GM18498 (cell line): ENCODE results near the gene AUP1.
A peak's percentile ranks its signal among the peaks of the same experiment; 100 is the strongest.

Source experiments
- ATAC-seq: cut with Tn5 transposase; IDR thresholded peaks from one replicate; pipeline ENCODE4 v1.9.1; 2021; ENCODE audit warnings: mild to moderate bottlenecking, moderate library complexity; ENCODE audit not compliant: unreplicated experiment

Gene AUP1

DNA sequence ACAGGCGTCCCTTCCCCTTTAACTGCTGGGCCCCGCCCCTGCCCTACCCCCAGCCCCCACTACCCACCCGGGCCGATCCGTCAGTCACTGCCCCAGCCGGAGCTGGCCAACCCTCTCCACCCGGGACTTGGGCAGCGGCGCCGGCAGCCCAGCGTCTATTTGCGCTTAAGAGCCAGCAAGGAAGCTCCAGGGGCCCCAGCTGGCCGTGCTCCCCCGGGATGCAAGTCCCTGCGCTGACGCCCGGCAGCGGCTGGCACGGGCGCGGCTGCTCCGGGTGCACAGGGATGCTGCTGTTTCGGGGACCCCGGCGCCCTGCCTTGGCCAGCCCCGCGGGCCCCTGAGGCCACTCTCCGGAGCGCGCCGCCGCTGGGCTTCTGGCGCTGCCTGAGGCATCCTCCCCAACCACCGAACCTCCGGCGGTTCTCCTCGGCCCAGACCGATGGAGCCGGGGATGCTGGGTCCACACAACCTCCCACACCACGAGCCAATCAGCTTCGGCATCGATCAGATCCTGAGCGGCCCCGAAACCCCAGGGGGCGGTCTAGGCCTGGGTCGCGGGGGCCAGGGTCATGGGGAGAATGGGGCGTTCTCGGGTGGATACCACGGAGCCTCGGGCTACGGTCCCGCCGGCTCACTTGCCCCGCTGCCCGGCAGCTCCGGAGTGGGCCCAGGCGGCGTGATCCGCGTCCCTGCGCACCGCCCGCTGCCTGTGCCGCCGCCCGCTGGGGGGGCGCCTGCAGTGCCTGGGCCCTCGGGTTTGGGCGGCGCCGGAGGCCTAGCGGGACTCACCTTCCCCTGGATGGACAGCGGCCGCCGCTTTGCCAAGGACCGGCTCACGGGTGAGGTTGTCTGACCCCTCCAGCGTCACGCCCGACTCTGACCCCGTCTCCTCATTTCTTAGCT is 14.9 kb downstream of the AUP1 start, which contains the start of gene TLX2:
Gene TLX2, plus strand, starts transcription at position 83 of the 903 bp plus-strand sequence. Its CDS starts 357 bp downstream, at position 440.
- ATAC-seq: no peak

DNA sequence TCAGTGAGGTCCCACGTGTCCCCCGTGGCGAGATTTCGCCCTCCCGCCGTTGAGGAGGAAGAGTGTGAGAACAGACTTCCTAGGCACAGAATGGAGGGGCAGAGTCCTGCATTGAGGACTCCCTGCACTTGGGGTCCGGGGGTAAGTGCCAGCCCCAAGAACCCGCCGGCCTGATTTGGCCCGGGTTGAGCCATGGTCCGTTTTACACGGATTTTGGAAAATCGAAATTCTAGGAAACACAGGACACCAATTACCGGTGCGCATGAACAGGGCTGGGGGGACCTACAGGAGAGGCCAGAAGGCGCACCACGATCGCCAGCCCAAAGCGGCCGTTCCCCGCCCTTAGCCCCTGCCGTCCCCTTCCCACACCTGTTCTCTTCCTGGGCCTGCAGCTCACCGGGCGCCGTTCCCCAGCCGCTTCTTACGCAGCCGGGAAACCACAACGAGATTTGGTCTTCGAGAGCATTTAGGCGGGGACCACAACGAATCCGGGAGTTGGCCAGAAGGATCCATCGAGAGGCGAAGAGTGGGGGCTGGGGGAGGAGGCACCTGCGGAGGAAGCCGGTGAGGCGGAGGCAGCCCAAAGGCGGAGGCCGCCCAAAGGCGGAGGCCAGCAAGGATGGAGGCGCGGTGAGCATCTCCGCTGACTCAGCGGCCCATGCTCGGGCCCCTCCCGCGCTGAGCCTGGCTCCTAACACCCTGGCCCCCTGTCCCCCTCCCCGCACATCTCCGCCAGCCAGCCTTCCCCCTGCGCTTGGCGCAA is 15.7 kb downstream of the AUP1 start:
- no peak for ATAC-seq

DNA sequence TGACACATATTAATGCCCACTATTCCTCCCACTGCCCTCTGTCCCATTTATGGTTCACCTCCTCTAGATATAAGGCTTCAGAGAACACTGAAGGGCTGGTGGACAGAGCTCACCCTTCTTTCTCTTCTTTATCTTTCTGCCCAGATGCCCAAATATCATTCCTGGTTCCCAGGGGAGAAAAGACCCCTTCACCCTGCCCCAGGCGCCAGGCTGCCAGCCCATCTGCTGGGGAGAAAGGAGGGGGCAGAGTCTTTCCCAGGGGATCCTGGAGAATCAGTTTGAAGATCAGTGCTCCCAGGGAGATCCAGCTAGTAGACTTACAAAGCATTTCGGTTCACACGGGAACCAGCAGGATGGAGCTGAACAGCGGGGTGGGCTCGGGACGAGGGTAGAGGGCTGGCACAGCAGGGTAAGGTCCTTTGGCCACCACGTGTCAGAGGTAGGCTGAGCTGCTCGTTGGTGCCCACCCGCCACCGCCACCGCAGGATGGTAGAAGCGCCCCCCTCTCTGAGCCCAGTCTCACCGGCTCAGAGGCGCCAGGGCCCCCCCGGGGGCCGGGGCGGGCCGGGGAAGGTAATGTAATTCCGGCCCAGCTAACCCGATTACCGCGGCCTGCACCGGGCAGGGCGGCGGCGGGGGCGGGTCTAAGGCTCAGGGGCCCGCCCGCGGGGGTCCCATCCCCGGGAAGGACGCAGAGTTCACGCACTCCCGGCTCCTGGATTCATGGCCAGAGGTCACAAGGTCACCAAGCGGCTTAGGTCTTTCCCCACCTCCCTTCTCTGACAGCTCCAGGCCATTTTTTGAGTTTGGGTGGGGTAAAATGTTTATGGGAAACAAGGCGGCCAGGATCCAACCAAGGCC is 16.5 kb downstream of the AUP1 start:
- no peak for ATAC-seq

DNA sequence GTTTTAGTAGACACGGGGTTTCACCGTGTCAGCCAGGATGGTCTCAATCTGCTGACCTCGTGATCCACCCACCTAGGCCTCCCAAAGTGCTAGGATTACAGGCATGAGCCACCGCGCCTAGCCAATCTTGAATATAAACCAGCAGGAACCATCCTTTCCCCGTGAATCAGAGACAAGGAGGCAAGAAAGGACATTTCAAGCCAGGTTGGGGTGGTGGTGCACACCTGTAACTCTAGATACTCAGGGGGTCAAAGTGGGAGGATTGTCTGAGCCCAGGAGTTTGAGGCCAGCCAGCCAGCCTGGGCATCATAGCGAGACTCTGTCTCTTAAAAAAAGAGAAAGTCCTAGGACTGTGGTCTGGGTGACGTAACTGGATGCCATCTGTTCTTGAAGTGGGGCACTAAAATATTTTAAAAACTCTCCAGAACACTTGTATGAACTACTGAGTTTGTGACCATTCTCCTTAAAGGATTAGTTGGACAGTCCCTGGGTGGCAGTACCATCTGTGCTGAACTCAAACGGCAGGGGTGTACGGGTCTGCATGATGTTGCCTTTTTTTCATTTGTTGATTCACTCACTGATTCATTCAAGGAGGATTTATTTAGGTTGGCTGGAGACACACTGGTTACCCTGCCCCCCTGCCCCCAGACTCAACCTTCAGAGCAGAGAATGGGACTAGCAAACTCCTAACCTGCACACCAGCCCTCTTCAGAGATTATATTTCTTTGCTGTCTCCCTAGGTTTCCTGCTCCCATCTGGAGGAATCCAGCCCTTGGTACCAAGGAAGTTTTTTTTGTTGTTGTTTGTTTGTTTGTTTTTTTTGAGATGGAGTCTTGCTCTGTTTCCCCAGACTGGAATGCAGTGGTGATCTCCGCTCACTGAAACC is 18.2 kb downstream of the AUP1 start:
- no peak for ATAC-seq

DNA sequence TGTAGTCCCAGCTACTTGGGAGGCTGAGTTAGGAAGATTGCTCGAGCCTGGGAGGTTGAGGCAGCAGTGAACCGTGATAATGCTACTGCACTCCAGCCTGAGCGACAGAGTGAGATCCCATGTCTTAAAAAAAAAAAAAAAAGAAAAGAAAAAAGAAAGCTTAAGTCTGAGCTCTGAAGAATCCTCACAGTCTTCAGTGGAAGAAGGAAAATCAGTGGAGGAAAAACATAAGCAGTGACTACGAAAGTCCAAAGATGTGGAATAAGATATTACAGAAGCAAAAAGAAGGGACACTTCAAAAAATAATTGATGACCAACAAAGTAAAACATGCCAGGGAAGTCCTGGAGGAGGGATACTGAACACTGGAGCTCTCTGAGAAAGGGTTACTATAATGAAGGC is 19.2 kb downstream of the AUP1 start:
- ATAC-seq: no peak

DNA sequence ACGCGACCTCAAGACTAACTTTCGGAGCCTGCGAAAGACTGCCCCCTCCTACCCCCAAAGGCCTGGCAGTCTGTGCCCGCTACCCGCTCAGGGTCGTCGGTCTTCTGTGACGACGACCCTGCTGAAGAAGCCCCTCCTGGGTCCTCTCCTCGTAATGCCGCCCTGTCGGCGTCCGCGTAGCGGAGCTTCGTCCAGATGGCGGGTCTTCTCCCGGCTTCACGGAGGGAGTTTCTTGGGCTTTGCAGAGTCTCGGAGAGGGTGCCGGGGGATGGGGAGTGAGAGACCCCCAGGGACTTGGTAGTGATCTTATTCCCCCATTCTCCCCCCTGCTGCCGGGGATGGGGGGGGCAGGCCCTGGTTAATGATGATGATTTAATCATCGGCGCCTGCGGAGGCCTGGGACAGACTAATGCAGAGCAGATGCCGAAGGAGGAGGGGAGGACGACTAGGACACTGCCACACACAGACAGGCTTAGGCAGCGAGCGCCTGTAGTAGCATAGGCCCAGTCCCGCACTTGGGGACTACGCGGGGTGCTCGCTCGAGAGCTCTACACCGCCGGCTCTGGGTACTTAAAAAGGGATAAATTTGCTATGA is 21.5 kb downstream of the AUP1 start:
- ATAC-seq: peak; percentile 12

DNA sequence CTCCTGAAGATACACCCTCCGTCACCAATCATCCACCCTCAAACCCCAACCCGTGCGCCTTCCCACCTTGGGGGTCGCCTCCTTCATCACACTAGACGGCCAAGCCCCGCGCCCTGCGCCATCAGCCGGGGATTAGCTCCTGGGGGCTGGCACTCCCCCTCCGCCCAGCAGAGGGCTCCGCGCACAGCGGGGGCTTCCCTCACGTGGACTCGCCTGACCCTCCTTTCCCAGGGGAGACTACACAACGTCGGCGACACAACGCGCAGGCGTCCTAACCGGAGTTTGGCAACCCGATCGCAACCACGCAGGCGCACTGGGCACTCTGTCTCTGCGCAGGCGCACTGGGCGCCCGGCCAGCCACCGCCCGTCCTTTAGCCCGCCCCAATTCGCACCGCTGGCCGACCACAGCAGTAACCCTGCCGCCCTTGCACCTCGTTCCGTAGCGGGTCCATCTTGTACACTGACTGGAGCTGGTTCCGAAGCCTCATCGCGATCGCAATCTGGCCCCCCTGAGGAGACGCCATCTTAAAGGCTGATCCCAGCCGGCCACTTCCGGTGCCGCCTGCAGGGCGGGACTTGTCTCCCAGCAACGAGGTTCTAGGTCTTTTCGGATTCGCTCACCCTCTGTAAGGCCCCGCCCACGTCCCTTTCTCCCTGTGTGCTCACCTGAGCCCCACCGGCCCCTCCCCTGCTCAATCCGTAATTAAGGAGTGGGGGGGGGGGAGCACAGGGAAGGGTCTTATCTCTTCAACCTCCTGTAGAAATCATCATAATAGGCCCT is 22.2 kb downstream of the AUP1 start, which contains the start of gene PCGF1:
Gene PCGF1, minus strand, starts transcription at position 551 of the 781 bp plus-strand sequence. Its CDS starts 27 bp downstream, at position 524.
- ATAC-seq: peak; percentile 85

DNA sequence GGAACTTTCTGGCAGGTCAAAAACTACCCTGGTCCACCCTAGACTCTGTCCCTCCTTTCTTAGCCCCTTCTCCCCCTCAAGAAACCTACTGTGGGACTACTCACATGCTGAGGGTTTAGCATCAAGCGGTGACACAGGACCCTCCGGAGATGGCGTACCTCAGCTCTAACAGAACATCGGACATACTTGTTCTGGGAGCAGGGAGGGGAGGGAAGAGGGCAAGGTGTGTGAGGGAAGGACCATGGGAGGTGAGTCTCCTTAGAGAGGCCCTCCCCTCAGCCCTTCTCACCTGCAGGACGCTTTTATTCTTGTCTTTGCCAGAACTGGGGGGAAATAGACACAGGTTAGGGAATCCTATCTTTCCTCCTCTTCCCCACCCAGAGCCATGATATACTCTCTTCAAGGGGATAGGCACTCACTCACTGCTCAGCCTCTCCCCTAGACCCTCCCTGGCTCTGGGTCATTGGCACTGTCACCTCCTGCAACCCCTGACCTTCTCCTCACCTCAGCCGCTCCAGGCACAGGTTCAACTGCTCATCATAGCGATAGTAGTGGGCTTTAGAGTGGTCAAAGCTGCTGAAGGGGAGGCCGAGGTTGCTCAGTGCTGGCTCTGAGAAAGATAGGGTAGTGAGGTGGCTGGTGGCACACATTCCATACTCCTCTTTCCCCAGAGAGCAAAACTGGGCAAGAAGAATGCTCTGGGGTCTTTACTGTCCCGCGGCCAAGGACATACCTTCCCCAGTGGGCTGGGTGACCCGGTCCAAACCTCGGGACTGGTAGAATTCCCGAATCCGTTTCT is 23.9 kb downstream of the AUP1 start:
- ATAC-seq: no peak

DNA sequence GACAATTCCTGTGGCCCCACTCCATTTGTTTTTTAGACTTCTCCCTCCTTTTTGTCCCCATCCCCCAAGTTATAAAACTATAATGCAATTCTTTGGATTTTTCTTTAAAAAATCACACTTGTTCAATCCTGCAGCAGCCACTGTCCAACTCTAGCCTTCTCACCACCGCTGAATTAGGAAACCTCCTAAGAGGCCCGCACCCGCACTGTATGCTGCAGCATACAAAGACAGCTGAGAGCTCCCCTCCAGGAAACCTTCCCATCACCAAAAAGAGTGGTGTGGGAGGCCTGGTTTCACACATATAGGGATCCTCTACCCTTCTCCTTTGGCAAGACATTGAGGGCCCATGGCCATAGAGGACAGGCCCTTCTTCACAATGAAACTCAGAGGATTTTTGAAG is 24.9 kb downstream of the AUP1 start:
- no peak for ATAC-seq

DNA sequence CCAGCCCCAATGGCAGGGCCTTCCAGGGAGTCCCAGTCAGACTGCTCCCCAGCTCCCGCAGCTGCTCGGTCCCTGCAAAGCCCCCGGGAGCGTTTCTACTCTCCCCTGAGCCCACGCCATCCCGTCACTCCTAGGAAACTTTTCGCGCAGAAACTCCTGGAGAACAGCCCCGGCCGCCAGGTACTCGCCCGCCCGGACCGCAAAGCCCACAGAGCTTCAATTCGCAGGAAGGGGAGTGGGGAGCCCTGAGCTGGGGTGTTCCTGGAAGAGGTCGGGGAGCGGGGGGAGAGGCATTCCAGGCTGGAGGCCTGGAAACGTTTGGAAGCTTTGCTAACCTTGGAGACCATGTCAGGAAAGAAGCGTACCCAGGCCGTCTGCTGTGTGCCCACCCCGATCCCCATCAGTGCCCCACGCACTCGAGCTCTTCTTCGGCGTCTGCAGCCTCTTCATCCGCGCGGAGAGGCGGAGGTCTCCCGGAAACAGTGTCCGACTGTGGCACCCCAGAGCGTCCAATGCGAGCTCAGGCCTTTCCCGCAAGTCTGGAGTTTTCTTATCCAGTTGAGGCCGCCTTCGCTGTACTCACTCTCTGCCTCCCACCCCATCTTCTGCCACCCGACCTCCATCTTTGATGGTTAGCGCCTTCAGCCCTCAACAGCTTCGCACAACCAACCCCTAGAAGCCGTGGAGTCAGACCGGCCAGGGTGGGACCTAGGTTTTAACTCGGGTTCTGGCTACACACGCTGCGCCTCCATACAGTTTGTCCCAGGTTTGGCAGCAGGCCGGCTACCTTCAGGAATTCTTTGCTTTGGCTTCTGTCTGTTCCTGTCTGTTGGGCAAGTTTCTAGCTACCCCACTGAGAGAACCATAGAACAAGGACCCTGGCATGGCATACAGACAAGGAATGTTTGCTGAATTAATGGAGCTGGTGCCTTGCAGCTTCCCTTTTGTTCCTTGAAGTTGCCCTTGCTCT is 25.7 kb downstream of the AUP1 start:
- ATAC-seq: no peak

DNA sequence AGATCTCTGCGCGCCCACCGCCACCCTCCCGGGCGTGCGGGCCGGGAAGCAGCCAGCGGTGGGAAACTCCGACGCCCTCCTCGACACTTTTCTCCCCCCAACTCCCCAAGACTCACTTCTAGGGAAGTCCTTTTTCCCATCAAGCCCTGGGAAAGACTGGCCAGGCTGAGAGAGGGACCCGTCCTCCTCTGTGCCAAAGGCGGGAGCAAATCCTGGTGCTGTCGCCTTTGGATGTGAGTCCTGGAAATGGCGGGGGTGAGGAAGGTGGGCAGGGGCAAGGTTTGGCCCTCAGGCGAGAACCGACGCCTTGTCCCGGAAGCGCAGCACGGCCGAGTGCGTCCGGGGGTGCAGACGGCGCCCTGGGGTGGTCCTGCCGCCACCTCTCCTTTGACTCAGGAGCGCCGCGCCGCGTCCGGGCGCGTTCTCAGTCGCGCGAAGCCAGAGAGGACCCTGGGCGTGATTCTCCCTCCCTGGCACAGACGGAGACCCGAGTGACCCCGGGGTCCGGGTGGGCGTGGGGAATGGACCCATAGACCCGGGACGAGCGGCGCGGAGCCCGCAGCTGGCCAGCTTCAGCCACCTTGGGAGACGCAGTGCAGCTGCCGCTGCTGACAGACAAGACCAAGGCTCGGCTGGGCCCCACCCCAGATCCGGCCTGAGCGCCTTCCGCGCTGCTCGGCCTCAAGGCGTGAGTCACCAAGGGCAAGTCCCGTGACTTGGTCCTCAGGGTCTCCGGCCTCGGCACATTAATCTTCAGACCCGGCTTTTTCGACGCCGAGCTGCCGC is 26.6 kb downstream of the AUP1 start:
- ATAC-seq: peak; percentile 45

DNA sequence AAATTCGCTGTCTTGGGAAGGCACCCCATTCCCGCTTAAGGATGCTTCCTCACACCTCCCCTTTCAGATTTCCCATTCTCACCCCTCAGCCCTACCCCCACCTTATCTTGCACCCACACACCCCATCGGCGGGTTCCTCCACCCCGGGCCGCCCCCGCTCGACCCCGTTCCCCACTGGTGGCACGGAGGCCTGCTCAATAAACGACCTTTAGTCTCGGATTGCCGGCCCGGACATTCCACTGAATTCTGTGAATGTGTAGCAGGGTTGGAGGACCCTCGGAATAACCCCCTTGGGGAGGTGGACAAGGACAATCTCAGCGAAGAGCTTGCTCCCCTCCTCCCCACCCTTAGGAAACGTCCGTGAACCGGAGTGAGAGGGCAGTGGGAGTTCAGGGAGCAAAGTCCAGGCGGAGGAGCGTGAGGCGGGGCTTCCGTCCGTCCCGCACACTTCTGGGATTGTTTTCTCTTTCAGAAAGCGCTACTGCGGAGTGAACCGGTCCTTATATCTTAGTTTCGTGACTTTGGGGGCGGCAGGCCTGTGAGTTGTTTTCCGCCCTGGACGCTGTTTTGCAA is 27.3 kb downstream of the AUP1 start:
- ATAC-seq: no peak

DNA sequence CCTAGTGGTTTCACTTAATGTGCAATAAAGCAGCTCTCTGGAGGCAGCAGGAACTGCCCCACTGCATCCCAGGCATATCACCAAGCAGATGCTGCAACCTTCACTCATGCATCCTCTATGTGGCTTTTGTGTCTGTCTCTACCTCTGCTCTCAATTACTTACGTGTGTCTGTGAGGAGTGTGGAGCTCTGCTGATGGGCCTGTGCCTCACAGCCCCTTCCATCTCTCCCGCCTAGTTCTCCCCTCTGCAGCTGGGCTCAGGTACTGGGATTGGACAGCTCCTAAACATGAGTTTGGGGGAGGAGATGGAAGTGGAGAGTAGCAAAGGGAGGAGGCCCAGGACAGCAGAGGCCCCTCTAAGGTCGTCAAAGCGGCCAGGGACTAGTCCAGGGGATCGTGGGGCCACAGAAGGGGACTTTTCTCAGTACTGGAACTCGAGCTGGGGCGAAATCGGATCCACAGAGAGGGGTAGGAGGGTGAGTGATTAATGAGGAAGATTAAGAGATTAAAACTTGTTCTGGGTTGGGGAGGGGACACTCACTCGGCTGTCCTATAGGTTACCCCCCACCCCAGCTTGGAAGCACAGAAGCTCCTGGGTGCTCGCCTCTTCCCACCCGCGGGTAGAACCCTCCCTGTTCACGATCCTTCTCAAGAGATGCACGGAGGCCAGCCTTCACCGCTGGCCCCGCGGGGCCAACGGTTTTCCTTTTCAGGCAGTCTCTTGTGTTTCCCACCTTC is 28.0 kb downstream of the AUP1 start:
- ATAC-seq: no peak

DNA sequence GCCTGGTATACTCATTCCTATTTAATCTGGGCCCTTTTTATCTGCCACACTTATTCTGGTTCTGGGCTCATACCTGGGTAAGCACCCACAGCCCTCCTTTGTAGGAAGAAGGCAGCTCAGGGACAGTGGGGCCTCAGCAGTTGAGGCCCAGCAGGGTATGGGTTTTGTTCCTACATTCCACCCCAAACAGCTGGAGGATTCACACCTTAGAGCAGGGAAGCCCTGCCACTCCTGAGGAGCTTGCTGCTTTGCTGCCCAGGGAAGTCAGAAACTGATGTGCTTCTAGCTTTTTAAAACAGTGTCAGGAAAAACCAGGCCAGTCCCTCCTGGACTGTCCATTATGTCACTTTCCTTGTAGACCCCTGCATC is 28.9 kb downstream of the AUP1 start:
- ATAC-seq: no peak

DNA sequence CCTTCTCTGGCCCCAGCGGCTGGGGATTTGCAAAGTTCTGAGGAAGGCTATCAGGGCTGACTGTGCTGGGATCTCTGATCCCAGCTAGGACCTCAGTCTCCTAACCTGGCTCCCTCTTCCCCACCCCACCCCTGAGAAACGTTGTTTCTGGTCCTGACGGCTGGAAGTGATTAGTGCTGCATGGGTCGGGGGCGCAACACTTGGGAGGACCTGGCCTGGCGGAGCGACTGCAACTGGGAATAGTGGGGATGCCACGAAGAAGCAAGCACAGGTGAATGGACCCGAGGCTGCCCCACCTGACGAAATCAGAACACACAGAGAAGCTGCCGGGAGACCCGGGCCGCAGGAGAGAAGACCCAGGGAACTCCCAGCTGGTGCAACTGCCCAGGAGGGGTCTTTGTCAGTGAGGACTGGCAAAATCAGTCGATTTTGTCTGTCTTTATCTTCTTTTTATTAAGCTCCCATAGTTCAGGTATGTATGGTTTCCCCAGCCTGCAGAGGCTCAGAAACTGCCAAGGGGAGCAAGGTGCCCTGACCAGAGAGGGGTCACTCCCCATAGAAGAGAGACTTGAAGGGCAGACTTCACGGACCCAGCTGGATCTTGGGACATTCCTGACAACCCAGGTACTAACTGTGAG is 29.4 kb downstream of the AUP1 start:
- no peak for ATAC-seq
